AG04449 (cell line): ENCODE results near the gene ADGRA3.
"Not testable (repeated sequence)": the region's sequence is repeated elsewhere in the genome, so short reads cannot be mapped to it uniquely, and the experiment has no call there.

Source experiments
- CTCF ChIA-PET: fragments of 350-600 bp; formaldehyde crosslinking; extraction: SDS; loops from one replicate; lab custom pipeline; 2021; ENCODE audit warnings: antibody characterized with exemption; lab: Yijun Ruan, JAX
- POLR2A ChIA-PET: fragments of 400-600, 350-600 bp; formaldehyde crosslinking; extraction: SDS; loops from one replicate; lab custom pipeline; 2020; ENCODE audit warnings: antibody characterized with exemption, inconsistent platforms; lab: Yijun Ruan, JAX
- DNase-seq: peaks from one replicate; pipeline ENCODE4 v3.0.0-alpha.2; 2010; ENCODE audit warnings: low read depth, low spot score
- H3K4me3 ChIP-seq: 2 replicates; pipeline ENCODE4 v1.5.1; 2011; ENCODE audit warnings: low read depth, mild to moderate bottlenecking, control low read depth, low read length
- CTCF ChIP-seq: IDR thresholded peaks from one replicate; pipeline ENCODE4 v1.5.1; 2011; ENCODE audit warnings: mild to moderate bottlenecking, moderate library complexity, low read length, control low read depth, inconsistent platforms; ENCODE audit not compliant: insufficient read depth; ENCODE audit errors: missing control alignments

ADGRA3 gene

GRCh38 chr4:22482250-22483127 lies 33.4 kb downstream of the ADGRA3 start:
- no peak for DNase-seq
- TF ChIP-seq CTCF = no peak
- ChIA-PET POLR2A (no interaction called here), CTCF (no interaction called here)
- no peak overlapping the region for H3K4me3 ChIP-seq

DNA sequence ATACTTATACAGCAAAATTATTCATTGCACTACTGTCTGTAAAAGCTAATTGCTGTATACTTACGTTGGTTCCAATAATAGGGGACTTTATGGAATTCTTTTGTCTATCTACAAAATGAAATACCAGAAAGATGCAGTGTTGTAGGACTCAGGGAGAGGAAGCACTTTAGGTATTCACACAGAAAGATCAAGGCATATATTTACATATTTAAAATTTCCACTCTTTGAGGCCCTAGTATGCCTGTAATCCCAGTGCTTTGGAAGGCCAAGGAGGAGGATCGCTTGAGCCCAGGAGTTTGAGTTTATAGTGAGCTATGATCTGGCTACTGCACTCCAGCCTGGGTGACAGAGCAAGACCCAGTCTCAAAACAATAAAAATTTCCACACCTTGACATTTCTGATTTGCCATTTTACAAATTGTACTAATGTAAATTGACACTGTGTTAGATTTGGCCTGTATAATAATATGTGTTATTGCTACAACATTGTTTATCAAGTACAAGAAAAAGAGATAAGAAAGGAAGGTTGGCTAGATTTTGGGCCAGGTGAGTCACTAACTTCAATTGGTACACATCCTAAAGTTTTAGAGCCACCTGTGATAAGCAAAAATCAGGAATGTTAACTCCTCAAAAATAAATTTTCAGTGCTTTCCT lies 35.1 kb downstream of the ADGRA3 start:
- DNase-seq = no peak
- H3K4me3 ChIP-seq = no peak overlapping the region
- CTCF ChIA-PET = no interaction called here
- POLR2A ChIA-PET = no interaction called here
- TF ChIP-seq CTCF = no peak

- no peak for DNase-seq
- no peak overlapping the region for H3K4me3 ChIP-seq
- TF ChIP-seq CTCF = no peak
- CTCF ChIA-PET = no interaction called here
- POLR2A ChIA-PET = no interaction called here
Measured at GRCh38 chr4:22478426-22478825, 37.4 kb downstream of the ADGRA3 start.

- ChIA-PET POLR2A (no interaction called here), CTCF (no interaction called here)
- no peak overlapping the region for H3K4me3 ChIP-seq
- no peak for TF ChIP-seq CTCF
- no peak for DNase-seq
Measured at GRCh38 chr4:22477813-22478182, 38.1 kb downstream of the ADGRA3 start.

DNA sequence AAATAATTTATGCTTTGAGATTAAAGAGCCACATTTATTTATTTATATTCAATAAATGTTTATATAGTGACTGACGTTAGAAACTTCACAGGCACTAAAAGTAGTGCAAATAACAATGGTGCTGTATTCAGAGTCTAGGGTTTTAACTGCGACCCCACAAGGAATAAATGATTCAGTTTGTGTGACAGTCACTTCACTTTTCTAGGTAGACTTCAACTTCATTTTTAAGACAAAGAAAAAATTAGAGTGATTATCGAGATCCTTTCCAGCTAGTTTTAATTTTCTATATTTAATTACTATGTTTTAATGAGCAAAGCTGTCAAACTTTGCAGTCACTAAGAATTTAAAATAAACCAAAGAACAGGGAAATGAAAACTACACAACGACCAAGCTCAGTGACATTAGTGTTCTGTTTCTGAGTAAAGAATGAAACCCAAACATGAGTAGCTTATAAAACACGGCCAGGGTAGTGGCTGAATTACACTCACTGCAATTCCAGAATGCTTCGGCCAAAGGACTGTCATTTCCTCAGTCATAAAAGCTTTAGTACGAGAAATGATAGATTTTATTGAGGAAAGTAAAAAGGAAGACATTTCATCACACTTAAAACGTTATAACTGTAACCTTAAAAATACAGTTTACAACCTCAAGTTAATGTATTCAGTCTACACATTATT lies 38.6 kb downstream of the ADGRA3 start:
- no peak for TF ChIP-seq CTCF
- no peak for DNase-seq
- ChIA-PET CTCF (no interaction called here), POLR2A (no interaction called here)
- no peak overlapping the region for H3K4me3 ChIP-seq

DNA sequence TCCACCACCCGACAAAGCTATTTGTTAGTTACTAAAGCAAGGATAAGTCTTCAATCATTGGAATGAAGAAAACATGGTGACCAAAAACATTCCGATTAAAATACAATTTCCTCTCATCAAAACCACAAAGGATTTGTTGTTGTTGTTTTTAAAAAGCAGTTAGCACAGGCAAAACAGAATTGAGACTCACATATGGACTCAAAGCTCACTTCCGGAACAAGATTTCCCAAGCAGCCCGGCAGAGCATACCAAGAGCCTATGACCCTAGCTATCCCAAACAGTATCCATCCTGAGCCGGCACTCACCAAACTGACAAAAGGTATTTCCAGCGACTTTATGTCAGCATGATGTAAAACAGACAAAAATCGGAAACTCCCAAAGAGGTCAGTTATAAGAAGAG lies 39.9 kb downstream of the ADGRA3 start:
- ChIA-PET CTCF (interaction anchor here (0.6 to 1.4 kb wide), 2 partner anchors 20 to 42 kb away, joined by 3 to 4 read pairs; no protein-coding TSS in a partner anchor), POLR2A (no interaction called here)
- no peak for TF ChIP-seq CTCF
- no peak overlapping the region for H3K4me3 ChIP-seq
- no peak for DNase-seq

DNA sequence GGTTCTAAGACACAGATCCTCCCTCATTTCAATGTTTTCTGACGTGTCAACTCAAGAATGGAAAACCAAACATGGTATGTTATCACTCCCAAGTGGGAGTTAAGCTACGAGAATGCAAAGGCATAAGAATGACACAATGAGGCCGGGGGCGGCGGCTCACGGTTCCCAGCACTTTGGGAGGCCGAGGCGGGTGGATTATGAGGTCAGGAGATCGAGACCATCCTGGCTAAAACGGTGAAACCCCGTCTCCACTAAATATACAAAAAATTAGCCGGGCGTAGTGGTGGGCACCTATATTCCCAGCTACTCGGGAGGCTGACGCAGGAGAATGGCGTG lies 40.6 kb downstream of the ADGRA3 start:
- DNase-seq, POLR2A ChIA-PET, H3K4me3 ChIP-seq: not testable (repeated sequence)
- CTCF ChIA-PET = interaction anchor here (1.4 to 1.6 kb wide), 2 partner anchors 32 to 41 kb away, joined by 3 to 4 read pairs; no protein-coding TSS in a partner anchor
